ENCODE data around the gene EGLN2.
"Not testable (repeated sequence)": the region's sequence is repeated elsewhere in the genome, so short reads cannot be mapped to it uniquely, and the experiment has no call there.

EGLN2 gene

DNA sequence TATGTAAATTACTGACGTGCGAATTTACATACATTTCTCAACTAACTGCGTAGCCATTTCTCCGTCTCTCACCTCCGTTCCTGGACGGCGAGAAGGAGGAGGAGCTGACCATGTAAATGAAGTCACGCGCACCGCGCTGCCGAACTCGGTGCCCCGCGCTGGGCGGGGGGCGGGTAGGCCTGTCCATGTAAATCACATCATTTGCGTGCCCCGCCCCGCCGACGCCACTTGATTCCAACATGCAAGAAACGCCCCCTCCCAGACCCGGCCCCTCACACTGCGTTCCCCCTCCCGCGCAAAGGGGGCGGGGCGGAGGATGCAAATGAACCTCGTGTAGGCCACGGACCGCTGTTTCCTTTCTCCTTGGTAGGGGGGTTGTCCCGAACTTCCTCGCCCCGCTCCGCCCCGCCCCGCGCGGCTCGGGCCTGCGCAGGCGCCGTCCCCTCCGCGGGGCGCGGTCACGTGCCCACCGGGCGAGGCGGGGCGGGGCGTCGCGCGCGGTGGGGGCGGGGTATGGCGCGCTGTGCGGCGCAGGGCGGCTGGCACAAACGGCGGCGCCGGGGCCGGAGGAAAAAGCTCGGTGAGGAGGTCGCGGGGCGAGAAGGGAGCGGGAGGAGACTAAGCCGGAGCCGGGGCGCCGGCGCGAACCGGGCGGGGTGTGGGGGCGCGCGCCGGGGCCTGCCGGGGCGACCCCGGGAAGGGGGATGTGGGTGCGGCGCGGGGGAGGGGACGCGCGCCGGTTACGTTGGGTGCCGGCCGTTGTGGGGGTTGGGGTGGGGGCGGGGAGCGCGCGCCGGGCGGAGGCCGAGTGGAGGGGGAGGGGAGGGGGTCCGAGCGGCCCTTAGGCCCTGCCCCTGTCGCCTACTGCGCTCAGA lies at the start of gene EGLN2:
EGLN2 (plus strand) TSS at position 509 of the 875 bp plus-strand sequence. CDS start 1,382 bp downstream, outside the sequence.
- DNase-seq: peak; percentile 96

DNA sequence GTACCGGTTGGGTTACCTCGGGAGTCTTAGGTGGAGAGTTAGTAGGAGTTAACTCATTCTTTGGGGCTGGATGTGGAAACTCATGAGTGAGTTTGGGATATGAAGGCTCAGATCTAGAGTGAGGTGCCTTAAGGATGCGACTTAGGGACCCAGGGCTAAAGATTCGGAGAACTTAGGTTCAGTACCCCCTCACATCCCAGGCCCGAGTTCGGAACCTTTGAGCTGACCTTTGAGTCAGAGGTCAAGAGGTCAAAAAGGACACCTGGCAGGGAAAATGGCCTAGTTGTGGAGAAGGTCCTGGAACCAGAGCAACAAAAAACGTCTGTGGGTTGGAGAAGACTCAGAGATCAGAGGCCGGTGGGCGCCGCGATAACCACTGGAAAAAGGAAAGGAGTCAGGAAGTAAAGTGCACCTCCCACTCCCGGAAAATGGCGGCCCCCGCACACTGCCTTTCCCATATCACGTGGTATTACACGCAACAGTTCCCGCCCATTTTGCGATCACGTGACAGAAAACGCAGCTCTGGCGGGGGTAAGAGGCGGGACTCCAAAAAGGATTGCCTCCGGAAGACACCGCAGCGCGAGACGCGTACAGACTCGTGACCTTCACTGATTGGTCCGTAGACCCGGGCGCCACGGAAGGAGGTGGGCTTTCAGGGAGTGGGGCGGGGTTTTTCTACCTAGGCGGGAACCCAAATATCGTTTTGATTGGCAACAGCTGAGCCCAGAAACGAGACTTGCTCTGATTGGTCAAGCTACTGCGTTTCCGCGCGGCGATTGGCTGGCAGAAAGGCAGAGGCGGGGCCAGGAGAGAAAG lies 48.7 kb upstream of the EGLN2 start, which contains the start of gene ACTMAP:
ACTMAP (minus strand) TSS at position 420 of the 816 bp plus-strand sequence. CDS start 674 bp downstream, outside the sequence.
- DNase-seq: peak; percentile 99

DNA sequence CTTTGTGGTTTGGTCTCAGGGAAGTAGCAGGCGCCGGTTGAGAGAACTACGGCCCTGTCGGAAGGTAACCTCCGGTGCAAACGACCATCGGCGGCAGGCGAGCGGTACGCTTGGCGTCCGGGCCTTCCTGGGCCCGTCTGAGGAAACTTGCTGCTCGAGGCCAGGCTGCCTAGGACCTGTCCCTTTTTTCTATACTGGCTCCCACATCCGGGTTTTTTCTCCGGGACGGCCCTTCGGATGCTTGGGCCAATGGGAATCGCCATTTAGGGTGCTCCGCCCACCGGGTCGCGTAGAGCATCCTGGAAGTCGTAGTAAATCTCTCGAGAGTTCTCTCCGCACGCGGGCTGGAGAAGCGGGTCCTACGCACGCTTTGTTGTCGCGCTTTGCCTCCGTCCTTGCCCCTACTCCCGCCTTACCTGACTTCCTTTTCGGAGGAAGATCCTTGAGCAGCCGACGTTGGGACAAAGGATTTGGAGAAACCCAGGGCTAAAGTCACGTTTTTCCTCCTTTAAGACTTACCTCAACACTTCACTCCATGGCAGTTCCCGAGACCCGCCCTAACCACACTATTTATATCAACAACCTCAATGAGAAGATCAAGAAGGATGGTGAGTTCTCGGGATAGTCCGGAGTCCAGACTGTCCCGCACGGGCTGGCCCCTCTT lies 48.0 kb upstream of the EGLN2 start, which contains the start of gene SNRPA:
SNRPA (plus strand) TSS at position 330 of the 664 bp plus-strand sequence; CDS start at position 536, 206 bp downstream.
- peak; percentile 93 for DNase-seq

DNA sequence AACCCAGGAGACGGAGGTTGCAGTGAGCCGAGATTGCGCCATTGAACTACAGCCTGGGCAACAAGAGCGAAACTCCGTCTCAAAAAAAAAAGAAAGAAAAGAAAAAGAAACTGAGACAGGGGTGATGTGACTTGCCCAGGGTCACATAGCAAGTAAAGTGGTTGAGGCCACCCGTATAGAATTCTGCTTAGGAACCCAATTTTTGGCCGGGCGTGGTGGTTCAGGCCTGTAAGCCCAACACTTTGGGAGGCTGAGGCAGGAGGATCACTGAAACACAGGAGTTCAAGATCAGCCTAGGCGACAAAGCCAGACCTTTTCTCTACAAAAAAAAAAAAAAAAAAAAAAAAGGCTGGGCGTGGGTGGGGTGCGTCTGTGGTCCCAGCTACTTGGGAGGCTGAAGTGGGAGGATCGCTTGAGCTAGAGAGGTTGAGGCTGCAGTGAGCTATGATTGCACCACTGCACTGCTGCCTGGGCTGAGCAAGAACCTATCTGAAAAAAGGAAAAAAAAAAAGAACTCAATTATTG lies 46.7 kb upstream of the EGLN2 start:
- DNase-seq: no peak

- no peak for DNase-seq
Observed at GRCh38 chr19:40754611-40755247, 44.3 kb upstream of the EGLN2 start.

DNA sequence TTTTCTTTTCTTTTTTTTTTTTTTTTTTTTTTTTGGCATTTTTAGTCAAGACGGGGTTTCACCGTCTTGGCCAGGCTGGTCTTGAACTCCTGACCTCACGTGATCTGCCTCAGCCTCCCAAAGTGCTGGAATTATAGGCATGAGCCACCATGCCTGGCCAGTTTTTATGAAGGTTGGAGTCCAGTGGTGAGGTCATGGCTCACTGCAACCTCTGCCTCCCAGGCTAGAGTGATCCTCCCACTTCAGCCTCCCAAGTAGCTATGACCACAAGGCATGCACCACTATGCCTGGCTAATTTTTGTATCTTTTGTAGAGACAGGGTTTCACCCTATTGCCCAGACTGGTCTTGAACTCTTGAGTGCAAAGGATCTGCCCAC lies 43.8 kb upstream of the EGLN2 start:
- no peak for DNase-seq

- DNase-seq: no peak
Observed at GRCh38 chr19:40755791-40756190, 43.2 kb upstream of the EGLN2 start.

- DNase-seq: no peak
Observed at GRCh38 chr19:40756502-40757110, 42.4 kb upstream of the EGLN2 start.

- DNase-seq: no peak
Observed at GRCh38 chr19:40758491-40758890, 40.5 kb upstream of the EGLN2 start.

DNA sequence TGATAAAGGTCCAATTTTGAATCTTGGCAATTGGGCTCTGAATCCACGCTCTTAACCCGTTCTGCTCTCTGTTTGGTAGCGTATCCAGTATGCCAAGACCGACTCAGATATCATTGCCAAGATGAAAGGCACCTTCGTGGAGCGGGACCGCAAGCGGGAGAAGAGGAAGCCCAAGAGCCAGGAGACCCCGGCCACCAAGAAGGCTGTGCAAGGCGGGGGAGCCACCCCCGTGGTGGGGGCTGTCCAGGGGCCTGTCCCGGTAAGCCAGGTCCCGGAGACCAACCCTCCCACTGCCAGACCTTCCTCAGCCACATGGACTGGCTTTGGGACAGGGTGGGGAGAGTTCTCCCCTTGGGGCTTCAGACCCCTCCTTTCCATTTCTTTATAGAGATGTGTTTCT lies 39.6 kb upstream of the EGLN2 start:
- DNase-seq: no peak

DNA sequence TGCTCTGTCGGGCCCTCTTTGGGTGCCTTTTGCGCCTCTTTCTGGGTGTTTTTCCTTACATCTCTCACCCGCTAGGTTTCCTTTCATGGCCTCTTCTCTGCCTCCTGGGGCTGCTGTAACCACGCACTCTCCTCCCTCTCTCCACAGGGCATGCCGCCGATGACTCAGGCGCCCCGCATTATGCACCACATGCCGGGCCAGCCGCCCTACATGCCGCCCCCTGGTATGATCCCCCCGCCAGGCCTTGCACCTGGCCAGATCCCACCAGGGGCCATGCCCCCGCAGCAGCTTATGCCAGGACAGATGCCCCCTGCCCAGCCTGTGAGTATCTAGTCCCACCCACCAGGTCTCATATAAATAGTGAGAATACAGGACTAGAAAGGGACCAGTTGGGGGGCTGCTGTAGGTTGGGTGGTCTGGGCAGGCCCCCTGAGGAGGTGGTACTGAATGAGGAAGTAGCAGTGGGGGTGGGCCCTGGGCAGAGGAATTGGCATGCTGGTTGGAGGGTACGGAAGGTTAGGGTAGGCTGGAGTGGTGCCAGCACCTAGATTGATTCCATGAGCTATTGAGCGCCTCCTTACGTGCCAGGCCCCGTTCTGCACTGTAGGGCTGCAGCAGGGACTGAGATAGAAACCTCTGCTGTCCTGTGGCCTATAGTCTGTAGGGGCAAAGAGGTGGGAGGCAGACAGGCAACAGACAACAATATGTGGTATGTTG lies 36.1 kb upstream of the EGLN2 start:
- no peak for DNase-seq

DNA sequence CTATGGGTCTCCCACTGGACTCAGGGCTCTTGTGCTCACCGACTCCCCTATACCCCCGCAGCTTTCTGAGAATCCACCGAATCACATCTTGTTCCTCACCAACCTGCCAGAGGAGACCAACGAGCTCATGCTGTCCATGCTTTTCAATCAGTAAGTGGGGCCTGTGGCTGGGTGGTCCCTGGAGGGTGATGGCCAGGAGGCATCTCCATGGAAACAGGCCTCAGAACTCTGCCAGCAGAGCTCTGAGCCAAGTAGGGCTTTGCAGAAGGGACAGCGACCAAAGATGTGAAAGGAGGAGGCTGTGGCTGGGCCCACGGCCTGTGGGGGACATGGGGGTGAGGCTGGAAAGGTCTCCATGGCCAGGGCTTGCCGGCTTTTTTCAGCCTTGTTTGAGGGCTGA lies 35.5 kb upstream of the EGLN2 start:
- no peak for DNase-seq

- DNase-seq: no peak
Observed at GRCh38 chr19:40763963-40764362, 35.0 kb upstream of the EGLN2 start.

- not testable (repeated sequence) for DNase-seq
Observed at GRCh38 chr19:40766385-40766784, 32.6 kb upstream of the EGLN2 start.

DNA sequence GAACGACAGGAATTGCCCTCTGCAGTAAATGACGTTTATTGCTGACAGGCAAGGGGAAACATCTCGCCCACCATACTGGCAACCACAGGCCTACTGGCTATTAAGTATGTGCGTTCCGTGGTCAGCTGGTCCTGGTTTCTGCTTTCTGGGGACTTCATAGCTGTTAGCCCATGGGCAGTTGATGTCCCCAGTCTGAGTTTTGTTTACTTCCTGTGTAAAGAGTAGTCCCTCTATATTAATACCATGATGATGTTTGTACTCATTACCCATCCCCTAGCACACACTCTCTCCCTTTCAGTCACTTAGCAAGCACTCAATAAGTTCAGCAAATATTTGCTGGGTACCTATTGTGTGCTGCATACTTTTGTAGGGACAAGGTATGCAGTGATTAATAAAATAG lies 30.1 kb upstream of the EGLN2 start:
- no peak for DNase-seq

GRCh38 chr19:40771101-40771862 lies 27.7 kb upstream of the EGLN2 start:
- DNase-seq: not testable (repeated sequence)

- DNase-seq: no peak
Observed at GRCh38 chr19:40774916-40775631, 23.9 kb upstream of the EGLN2 start, which contains the start of gene MIA. Gene MIA, plus strand, starts transcription at chr19:40775521. Its CDS starts 22 bp downstream, at chr19:40775543.

- DNase-seq: no peak
Observed at GRCh38 chr19:40775632-40776022, 23.4 kb upstream of the EGLN2 start.

- DNase-seq: no peak
Observed at GRCh38 chr19:40776364-40776763, 22.6 kb upstream of the EGLN2 start.

All from NCI-H1092 (cell line).